Measurements from ENCODE around the gene MORN5.
A peak's percentile ranks its signal among the peaks of the same experiment; 100 is the strongest.

The MORN5 gene

DNA sequence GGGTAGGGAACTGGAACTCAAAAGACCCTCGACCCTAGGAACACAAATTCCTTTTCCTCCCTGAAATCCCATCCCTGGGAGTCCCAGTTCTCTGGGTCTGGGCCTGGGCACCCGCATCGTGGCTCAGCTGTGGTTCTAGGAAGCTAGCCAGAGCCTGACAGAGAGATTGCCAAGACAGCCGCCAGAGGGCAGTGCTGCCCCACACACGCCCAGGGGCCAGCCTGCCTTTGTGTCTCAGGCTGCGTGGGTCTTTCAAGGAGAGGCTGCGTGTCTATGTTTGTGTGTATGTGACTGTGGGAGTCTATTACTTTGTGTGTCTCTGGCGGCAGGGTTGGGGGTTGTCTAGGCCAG is 34.6 kb upstream of the MORN5 start:
- DNase-seq: peak; percentile 64

DNA sequence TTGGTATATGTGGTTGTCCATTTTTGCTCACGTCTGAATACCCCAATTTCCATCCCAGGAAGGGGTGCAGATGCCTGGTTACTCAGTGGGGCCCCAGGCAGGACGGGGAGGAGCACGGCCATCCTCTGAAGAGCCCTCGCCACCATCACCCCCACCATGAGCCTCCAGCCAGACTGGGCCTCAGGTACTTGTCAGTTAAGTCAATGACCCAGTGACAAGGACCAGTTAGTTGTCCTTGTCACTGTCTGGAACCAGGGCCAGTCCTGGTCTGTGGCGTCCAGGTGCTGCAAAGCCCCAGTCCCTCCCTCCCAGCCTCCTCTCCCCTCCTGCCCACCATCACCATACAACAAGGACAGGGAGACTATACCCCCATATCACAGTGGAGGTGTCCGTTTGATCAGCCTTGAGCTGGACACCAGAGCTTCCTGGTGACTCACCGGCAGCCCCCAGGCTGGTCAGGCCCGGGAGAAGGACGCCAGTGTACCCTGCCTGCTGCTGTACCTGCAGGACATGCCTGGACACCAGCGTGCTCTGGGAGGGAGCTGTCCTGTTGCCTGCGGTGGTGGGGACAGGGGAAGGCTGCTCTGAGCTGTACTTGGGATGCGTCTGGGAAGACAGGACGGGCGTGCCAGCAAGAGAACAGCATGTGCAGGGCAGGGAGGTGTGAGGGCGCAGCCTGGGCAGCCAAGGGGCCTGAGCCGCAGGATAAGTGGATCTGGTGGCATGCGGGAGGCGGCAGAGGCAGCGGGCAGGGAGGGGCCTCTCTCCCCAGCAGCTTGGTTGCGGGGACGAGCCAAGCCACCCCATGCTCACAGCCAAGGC is 34.0 kb upstream of the MORN5 start:
- DNase-seq: no peak

DNA sequence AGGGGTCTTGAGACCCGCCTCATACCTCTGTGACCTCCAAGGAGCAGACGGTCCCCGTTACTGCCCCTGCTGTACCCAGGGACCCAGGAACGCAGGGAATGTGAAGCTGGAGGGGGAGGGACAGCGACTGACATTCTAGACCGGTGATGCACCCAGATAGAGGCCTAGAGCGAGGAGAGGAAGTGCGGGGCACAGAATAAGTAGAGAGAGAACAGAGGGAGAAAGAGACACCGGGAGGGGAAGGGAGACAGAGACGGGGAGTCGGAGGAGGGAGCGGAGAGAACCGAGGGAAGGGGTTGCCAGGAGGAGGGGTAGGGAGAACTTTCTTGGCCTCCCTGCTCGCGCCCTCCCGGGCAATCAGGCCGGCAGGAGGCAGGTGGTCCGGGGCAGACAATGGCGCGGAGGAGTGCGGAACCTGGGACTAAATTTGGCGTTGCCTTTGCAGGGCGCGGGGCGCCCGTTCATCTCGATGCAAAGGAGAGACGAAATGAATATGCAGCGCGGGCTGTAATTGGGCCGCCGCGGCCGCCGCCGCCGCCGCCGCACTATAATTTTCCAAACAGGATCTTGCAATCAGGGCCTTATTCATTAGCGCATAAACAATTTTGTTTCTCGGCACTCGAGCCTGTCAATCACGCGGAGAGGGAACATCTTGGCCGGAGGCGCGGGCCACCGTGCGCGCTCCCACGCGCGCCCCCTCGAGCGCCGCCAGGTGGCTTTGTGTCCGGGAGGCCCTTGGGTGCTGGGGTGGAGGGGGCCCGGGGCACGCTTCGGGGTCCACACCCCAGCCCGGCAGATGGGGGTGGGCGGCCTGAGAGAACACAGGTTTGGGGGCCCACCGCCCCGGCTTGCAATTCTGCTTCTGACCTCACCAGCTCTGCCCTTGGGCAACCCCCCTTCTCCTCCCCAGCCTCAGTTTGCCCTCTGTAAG is 33.1 kb upstream of the MORN5 start:
- no peak for DNase-seq

DNA sequence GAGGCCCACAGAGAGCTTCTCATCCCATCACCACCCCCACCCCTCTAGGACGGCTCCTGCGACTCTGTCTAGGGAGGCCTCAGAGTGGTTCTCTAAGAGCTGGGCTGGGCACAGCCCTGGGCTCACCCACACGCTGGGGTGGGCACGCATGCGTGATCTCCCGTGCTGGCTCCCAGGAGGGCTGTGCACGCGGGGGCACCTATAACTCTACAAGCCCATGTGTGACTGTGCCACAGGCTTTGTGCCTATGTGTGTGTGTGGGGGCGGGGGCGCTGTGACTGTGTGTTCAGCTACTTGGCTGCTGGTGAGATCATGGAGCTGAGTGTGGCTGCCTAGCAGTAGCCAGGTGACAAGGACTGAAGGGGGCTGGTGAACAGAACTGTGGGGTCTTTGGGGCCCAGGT is 32.3 kb upstream of the MORN5 start:
- no peak for DNase-seq

DNA sequence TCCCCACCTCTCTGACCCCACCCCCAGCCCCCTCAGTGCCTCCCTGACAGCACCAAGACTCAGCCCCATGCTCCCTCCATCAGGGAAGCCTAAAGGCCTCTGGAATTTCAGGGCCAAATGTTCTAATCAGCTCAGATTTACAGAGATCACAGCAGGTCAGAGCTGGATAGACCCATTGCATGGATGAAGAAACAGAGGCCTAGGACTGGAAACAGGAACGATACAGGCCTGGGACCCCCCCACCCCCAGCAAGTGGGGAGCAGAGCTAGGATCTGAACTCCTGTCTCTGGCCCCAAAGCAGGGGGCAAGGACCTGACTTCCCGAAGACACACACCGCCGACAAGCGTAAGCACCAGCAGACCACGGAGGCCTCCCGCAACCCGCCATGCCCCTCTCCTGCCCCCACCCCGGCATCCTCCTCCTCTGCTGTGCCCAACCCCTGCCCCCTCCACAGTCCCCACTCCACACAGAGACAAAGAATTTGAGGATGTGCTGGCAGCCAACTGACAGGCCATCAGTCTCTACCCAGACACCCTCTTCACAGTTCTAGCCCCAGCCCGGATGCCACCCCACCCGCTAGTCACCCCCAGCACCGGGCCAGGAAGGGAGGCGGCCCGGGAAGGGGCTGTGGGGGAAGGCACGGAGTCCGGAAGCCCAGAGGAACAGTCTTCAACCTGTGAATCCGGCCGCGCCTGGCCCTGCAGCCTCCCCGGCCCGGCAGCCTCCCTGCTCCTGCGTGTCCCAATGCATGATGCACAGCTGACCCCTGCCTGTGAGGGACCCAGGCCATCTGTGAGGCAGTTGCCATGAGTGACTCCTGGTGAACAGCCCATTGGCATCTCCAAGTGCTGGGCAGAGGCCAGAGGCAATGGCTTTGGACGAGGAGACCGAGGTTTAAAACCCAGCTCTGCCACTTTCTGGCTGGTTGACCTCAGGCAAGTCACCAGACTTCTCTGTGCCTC is 31.4 kb upstream of the MORN5 start:
- DNase-seq: no peak

DNA sequence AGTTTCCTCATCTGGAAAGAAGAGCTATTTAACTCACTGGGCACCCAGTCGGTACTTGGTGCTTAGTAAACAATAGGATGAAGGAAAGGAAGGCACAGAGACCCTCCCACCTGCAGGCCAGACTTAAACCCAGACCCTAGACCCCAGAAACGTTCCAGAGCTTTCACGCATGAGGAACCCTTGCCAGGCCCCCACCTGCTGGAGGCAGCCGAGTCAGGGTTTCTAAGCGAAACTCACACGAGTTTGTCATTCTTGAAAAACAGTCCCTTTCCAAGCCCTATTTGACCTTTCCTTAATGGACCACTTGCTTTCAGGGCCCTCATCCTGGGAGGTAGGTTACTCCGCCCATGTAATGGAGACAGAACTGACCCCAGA is 30.8 kb upstream of the MORN5 start:
- no peak for DNase-seq

DNA sequence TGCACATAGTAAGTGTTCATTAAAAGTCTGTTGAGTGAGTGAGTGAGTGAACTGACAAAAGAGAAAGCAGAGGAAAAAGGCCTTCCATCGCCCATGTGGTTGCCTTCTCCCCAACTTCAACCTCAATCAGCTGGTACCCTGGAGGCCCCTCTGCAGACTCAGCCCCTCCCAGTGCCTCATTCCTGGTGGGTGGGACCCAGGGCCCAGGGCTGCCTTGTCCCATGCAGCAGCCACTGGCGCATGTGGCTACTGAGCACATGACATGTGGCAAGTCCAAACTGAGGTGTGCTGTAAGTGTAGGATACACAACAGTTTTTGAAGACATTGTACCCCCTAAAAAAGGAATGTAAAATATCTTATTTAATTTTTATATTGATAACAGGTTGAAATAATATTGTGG is 29.7 kb upstream of the MORN5 start:
- DNase-seq: no peak

DNA sequence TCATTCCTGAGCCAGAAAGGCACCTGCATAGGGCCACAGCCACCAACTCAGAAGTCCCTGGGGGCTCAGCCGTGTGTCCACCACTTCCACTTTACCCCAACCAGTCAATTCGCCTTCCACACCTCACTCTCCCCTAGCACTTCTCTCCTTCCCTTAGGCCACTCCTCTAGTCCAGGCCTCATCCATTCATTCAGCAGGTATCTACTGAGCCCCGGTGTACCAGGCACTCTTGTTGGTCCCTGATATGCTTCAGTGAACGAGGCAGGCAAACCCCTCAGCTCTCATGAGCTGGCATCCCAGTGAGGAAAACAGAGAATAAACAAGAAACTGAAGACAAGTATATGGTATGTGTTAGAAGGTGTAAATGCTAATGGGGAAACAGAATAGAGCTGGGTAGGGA is 28.9 kb upstream of the MORN5 start:
- DNase-seq: no peak

DNA sequence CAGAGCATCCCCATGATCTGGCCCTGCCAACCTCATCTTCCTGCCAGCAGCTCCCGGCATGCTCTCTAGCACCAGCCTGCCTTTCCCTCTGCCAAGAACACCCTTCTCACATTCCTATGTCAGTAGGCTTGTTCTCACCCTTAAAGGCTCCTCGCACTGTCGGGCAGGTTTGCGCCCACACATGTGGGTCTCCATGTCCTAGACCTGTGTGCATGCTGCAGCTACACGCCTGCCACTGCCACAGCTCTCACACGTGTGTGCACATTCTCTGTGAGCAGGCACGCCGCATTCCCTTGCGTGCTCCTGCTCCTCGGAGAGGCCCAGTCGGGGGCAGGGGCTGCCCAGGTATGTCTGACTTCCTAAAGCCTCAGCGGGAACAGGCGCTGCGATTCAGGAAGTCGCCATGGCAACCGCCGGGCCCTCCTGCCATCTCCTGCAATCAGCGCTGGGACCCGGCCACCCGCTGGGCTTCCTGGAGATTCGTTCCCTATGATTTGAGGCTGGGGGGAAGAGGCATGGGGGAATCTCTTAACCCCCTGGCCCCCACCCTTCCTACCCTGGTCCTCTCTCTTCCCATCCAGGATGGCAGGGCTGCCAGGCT is 28.2 kb upstream of the MORN5 start:
- no peak for DNase-seq

DNA sequence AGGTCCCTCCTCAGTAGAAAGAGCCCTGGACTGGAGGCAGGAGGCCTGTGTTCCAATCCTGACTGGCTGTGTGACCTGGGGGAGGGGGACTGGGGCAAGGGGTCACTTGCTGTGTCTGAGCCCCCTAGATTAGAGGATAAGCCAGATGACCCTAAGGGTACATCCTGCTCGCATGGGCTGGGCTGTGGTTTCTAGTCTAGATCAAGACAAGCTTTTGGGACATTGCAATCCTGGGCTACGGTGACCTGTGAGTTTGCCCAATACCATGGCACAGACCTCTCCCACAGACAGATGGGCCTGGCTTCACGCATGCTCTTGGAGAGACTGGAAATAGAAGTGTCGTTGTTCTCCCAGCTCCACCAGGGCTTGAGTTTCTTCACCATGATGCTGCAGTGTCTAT is 27.2 kb upstream of the MORN5 start:
- DNase-seq: no peak

DNA sequence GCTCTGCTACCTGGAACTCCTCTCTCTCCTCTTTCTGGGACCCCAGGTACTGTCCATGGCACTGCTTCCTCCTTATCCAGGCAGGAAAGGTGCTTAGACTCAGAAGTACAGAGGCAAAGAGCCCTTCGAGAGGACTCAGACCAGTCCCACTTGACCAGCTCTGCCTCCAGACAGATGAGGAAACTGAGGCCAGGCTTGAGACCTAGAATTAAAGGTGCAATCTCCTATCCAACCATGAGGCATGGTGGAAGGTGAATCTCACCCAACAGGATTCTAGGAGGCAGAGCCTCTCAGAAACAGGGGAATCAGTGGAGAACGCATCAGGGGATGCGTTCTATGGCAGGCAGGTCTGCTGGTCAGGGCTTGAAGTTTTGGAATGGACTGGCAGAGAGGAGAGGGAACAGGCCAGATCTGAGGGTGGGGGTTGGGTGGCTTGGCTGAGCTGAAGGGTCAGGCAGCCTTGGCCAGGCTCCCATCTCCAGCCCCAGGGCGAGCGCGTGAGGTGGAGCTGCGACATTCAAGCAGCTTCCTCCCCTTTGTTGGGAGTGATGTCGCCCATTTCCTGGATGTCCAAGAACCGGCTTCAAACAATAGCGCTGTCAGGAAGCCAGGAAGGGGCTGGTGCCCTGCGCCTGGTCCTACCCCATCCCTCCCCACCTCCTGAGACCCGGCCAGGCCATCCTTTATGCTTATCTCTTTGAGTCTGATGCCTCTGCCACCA is 26.3 kb upstream of the MORN5 start:
- no peak for DNase-seq

DNA sequence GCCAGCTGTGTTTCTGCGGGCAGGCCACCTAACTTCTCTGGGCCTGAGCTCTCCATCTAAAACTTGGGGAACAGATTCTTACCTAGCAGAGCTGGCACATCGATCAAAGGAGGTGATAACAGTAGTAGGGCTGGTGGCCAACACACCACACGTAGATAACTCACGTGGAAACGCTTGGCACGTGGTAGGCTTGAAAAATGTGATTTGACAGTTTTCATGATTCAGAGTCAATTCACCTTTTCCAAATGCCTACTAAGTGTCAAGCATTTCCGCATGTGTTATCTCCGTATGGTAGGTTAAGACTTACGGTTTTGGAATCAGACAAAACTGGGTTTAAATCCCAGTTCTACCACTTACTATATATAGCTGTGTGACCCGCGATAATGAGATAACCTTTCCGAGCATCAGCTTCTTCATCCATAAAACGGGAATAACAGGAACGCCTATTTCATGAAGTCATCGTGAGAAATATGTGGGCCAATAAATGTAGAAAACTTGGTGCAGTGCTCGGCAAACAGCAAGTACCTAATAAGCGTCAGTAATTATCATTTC is 25.6 kb upstream of the MORN5 start:
- DNase-seq: no peak

DNA sequence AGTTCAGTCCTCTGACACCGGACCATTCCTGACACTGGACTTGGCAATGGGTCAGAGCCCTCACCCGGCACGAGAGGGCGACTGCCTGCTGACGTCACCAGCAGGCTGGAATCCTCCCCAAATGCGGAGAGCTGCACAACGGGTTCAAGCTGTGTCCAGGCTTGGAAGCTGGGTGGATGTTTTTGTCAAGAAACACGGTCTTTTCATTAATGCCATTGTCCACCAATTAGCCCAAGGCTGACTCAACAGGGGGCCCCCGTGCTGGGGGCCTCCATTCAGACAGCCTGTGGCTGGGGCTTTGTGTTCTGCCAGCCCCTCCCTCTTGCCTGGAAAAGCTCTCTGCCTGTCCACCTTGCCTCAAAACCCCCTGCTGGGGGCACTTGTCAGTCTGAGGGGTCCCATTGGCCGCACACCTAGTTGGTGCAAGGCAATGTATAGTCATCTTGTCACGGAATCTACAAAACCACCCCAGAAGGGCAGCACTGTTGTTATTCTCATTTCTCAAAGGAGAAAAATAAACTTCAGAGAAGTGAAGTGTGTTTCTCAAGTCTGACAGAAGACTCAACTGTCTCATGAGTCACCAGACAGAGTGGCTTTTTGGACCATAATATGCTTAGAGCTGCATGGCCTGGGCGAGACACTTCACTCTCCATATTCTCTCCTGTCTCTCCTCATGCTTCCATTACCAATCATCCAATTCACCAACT is 24.7 kb upstream of the MORN5 start:
- DNase-seq: no peak

DNA sequence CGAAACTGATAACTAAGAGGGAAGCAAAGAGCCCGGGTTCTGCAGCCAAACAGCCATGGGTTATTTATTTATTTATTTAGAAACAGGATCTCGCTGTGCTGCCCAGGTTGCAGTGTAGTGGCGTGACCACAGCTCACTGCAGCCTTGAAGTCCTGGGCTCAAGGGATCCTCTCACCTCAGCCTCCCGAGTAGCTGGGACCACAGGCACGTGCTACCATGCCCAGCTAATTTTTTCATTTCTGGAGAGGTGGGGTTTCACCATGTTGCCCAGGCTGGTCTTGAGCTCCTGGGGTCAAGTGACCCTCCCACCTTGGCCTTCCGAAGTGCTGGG is 24.2 kb upstream of the MORN5 start:
- no peak for DNase-seq

DNA sequence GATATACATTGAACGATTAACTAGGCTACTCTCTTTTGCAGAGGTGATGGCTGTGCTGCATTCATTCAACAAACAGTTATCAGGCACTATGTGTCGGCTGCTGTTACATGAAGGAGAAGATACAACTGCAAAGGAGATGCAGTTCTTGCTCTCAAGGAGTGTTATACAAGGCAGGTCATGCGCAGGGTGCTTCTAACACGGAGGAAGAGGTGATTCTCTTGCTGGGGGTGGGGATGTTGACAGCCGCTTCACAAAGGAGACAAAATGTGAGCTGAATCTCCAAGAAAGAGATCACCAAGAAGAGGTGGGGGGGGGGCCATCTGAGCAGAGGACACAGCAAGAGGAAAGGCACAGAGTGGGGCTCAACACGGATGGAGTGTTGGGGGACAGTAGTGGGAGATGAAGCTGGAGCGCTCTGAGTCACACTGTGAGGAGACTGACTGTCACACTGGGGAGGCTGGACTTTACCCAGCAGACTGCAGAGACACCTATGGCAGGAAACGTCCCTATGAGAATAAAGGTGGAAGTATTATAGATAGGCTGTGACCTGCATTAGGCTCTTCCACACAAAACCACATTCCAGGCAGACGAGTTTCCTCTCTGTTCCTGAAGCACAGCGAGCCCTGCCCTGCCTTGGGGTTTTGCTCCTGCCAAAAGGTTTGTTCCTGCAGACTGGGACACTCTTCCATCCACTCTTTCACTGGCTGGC is 21.0 kb upstream of the MORN5 start:
- DNase-seq: no peak

DNA sequence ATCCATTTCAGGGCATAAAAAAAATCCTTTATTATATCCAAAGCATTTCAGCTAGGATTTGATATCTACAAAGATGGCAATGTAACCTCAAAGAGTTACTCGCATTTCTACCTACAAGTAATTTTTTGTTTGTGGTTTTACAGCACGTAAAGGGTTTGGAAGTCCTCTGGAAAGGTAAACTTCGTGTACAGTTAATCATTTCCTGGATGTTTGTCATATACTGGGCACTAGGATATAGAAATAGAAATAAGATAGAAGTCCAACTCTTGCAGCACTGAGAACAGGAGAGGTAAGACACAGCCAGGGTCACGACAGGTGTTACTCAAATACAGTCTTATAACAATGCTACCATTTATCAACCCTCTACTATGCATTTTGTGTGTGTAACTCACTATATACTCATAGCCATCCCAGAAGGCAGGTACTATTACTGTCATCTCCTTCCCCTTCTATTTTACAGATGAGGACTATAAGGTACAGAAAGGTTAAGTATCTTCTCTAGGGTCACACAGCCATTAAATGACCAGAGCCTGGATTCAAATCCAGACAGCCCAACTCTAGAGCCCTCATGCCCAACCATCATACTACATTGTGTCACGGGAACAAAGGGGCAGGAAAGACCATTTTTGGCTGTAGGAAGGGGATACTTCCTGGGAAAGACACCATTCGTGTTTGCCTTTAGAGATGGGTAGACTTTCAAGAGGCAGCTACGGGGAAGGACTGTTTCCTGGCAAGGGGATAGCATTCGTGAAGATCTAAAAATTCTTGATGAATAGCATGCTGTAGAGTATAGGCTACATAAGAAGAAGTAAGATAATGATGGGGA is 19.1 kb upstream of the MORN5 start:
- DNase-seq: no peak

DNA sequence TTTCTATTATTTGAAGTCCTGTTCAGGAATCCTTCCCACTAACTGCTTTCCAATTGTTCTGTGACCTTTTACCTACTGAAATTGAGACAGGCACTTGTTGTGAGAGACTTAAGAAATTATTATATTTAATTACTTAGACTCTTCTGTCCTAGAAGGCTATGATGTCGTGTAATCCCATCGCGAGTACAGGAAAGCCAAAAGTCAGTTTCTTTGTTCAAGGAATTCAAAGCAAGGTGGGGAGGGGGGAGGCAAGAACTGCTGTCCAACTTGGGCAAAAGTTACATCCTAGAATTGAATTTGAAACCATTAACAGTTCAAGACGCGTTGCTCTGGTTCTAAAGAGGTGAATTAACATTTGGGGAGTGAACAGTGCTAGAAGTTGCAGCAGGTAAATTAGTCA is 18.0 kb upstream of the MORN5 start:
- DNase-seq: no peak

DNA sequence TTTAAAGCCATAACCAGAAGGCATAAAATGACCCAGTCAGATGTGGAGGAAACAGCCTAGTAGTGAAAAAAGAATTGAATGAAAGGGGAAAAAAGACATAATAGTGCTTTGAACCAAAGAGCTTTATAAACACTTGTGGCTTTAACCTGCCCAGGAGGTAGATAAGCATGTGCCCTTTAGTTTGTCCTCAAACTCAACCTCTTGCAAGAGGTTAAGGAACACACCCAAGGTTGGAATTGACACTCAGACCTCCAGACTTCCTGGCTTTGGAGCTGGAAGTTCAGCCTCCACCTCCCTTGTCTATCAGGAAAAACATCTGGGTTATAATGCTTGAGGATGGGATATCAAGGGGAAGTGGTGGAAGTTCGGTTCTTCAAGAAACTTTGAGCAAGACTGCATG is 16.4 kb upstream of the MORN5 start:
- DNase-seq: no peak

DNA sequence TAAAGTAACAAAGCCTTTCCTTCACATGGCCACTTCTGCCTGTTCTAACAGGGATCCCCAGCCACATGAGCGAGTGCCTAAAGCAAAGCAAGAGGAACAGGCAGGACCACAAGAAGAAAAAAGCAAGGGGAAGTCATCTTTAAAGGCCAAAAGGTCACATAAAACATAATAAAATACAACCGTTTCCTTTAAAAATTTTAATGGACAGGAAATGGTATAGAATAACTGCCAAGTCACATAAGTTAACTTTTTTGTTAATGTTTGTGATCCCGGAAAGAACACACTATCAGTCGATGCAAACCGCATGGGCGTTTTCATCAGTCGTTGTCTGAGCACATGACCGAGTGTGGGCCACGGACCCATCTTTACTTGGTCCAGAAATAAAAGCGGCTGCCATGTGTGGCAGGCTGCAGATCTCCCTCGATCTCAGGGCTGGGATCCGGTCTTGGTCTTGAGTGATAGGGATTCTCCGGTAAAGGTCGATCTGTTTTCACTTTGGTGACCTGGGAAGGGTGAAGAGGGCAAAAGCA is 15.8 kb upstream of the MORN5 start:
- no peak for DNase-seq

Measured in NCI-H1105 (cell line).